Smooth muscle cell (in vitro differentiated cells): ENCODE results near the gene ANKMY1. TPM values are rescaled to one million over a fixed set of nuclear protein-coding genes. Genes with fewer than 3 reads are reported as not detected.

ENCODE experiments used
- DNase-seq: peaks from one replicate; lab custom pipeline; 2025; ENCODE audit not compliant: unreplicated experiment; lab: John Stamatoyannopoulos, UW
- H2AFZ ChIP-seq: fragments of 200-600 bp; sonication (generic); 2 replicates; pipeline ENCODE4 v1.6.0; 2016; ENCODE audit warnings: antibody characterized with exemption, low read depth, mild to moderate bottlenecking
- H3F3A ChIP-seq: fragments of 200-600 bp; sonication (generic); 2 replicates; pipeline ENCODE4 v1.6.0; 2017; ENCODE audit warnings: antibody characterized with exemption, low read depth
- H3K27ac ChIP-seq: fragments of 200-600 bp; sonication (generic); 2 replicates; pipeline ENCODE4 v1.5.1; 2016; ENCODE audit warnings: low read depth, mild to moderate bottlenecking
- H3K27me3 ChIP-seq: fragments of 200-600 bp; sonication (generic); 2 replicates; pipeline ENCODE4 v1.6.1; 2016; ENCODE audit warnings: low read depth, mild to moderate bottlenecking
- H3K36me3 ChIP-seq: fragments of 200-600 bp; sonication (generic); 2 replicates; pipeline ENCODE4 v1.5.1; 2016; ENCODE audit warnings: low read depth
- H3K4me1 ChIP-seq: fragments of 200-600 bp; sonication (generic); 2 replicates; pipeline ENCODE4 v1.5.1; 2016; ENCODE audit warnings: low read depth
- H3K4me2 ChIP-seq: fragments of 200-600 bp; sonication (generic); 2 replicates; pipeline ENCODE4 v1.6.0; 2016; ENCODE audit warnings: mild to moderate bottlenecking
- H3K4me3 ChIP-seq: fragments of 200-600 bp; sonication (generic); 2 replicates; pipeline ENCODE4 v1.5.1; 2016; ENCODE audit warnings: mild to moderate bottlenecking
- H3K79me2 ChIP-seq: fragments of 200-600 bp; sonication (generic); 2 replicates; pipeline ENCODE4 v1.6.0; 2016; ENCODE audit warnings: low read depth, mild to moderate bottlenecking
- H3K9ac ChIP-seq: fragments of 200-600 bp; sonication (generic); 2 replicates; pipeline ENCODE4 v1.6.0; 2016; ENCODE audit warnings: low read depth
- H3K9me3 ChIP-seq: fragments of 200-600 bp; sonication (generic); replicated peaks from 2 replicates; pipeline ENCODE4 v1.5.1; 2016; ENCODE audit warnings: low read depth
- H4K20me1 ChIP-seq: fragments of 200-600 bp; sonication (generic); 2 replicates; pipeline ENCODE4 v1.6.0; 2016; ENCODE audit warnings: low read depth
- WGBS: methylation state at CpG from one replicate; pipeline ENCODE4 v1.1.7; 2016; ENCODE audit warnings: low lambda C conversion rate; 5-methylcytosine and 5-hydroxymethylcytosine counted together
- polyA plus RNA-seq: library from polyadenylated mRNA; unstranded; fragments of >200 nt; fragmentation: Nextera tagmentation; extraction: Ambion mirVana; gene quantifications from 2 replicates; pipeline ENCODE4 v1.2.1, GENCODE V29; 2016
- total RNA-seq: library from RNA; depleted of rRNA; stranded (reverse); fragments of >200 nt; gene quantifications from 2 replicates; pipeline ENCODE4 v1.2.3, GENCODE V29; 2014
- TF ChIP-seq, protein P1 (sequence below): fragments of 200-600 bp; sonication (generic); IDR thresholded peaks from 2 replicates; pipeline ENCODE4 v1.5.1; 2017; ENCODE audit warnings: borderline replicate concordance, mild to moderate bottlenecking, antibody characterized with exemption; ENCODE audit not compliant: insufficient read depth, poor library complexity, severe bottlenecking

The ANKMY1 gene
- total and polyA plus RNA-seq, 2 experiments from 2014 or later, result 6.4 to 8.7 TPM

DNA sequence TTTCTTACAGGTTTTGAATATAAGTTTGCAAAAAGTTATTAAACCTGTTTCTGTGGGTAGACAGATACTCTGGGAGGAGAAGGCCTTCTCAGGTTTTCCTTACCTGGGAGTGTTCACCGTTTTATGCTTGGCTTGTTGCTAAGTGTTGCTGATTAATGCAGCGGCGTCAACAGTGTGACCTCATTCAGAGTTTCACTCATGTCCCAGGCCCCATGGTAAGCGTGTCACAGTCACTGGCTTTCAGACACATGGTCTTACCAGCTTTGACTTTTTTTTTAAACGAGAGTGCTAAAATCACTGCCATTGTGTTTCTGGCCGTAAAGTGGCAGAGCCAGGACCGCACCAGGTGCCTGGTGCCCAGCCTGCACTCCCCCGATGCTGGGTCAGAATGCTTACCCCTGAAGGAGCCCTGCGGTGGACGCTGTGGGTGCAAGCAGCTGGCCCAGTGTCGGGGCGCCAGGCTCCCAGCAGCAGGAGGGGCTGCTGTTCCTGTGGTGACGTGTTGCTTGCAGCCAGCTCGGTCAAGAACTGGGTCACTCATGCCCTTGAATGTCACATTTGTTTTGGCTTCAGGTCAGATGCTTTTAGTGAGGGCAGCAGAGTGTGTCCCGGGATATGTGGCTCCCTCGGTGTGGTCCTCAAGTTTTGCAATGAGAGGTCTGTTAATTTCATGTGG, 32.2 kb upstream of the ANKMY1 start:
- TF ChIP-seq, protein P1, sequence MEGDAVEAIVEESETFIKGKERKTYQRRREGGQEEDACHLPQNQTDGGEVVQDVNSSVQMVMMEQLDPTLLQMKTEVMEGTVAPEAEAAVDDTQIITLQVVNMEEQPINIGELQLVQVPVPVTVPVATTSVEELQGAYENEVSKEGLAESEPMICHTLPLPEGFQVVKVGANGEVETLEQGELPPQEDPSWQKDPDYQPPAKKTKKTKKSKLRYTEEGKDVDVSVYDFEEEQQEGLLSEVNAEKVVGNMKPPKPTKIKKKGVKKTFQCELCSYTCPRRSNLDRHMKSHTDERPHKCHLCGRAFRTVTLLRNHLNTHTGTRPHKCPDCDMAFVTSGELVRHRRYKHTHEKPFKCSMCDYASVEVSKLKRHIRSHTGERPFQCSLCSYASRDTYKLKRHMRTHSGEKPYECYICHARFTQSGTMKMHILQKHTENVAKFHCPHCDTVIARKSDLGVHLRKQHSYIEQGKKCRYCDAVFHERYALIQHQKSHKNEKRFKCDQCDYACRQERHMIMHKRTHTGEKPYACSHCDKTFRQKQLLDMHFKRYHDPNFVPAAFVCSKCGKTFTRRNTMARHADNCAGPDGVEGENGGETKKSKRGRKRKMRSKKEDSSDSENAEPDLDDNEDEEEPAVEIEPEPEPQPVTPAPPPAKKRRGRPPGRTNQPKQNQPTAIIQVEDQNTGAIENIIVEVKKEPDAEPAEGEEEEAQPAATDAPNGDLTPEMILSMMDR, result no peak
- Histone ChIP-seq H3K36me3 (no peaks in the 10 kb centered on the region), H3F3A (no peaks in the 10 kb centered on the region), H3K4me2 (no peak overlapping the region), H3K79me2 (peaks cover 43% of the 10 kb centered on the region), H3K4me1 (peaks cover 19% of the 10 kb centered on the region), H3K9me3 (no peaks in the 10 kb centered on the region), H3K4me3 (no peak overlapping the region), H3K9ac (no peak overlapping the region), H4K20me1 (peaks cover 51% of the 10 kb centered on the region), H3K27me3 (no peaks in the 10 kb centered on the region), H2AFZ (no peak overlapping the region), H3K27ac (no peak overlapping the region)
- WGBS, result 94% methylated on average over 16 of the region's 16 CpGs
- DNase-seq, result no peak

DNA sequence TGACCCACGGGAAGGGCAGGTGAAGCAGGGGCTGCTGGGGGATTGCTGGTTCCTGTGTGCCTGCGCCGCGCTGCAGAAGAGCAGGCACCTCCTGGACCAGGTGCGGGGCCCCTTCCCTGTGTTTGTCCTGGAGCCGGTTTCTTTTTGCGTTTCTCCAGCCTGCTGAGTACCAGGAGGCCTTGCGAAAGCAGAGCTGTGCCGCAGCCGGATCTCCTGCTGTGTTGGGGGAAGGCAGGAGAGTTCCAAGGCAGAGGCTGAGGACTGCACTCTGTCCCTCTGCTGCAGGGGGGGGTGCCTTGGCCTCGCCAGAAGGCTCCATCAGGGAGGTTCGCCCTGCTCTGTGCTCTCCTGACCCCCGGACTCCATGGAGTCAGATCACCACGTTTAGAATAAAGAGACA, 31.6 kb upstream of the ANKMY1 start:
- H3K4me3 ChIP-seq, result no peak overlapping the region
- H3K4me1 ChIP-seq, result peaks cover 23% of the 10 kb centered on the region
- no peaks in the 10 kb centered on the region for H3K27me3 ChIP-seq
- H4K20me1 ChIP-seq, result peaks cover 52% of the 10 kb centered on the region
- H3K9me3 ChIP-seq, result no peaks in the 10 kb centered on the region
- no peak overlapping the region for H3K27ac ChIP-seq
- WGBS, result 92% methylated on average over 14 of the region's 14 CpGs
- H3K4me2 ChIP-seq, result no peak overlapping the region
- peaks cover 49% of the 10 kb centered on the region for H3K79me2 ChIP-seq
- H3K9ac ChIP-seq, result no peak overlapping the region
- H2AFZ ChIP-seq, result no peak overlapping the region
- H3K36me3 ChIP-seq, result no peaks in the 10 kb centered on the region
- TF ChIP-seq, protein P1, result no peak
- DNase-seq, result no peak
- H3F3A ChIP-seq, result no peaks in the 10 kb centered on the region

DNA sequence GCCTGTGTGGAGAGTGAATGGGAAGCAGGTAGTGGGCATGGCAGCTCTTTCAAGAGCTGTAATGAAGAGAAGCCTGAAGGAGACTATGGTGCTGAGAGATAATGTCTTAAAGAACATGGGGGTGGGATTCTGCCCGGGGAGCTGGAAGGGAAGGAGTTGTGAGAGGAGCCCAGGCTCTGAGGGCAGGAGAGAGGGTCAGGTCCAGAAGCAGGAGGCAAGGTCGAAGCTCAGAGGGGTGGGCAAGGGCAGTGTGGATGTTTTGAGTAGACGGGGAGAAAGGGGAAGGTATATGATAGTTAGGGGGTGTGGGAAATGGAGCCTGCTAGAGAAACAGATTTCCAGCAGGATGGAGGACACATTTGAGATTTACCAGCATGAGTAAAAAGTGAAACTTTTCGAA, 30.9 kb upstream of the ANKMY1 start:
- no peak overlapping the region for H3K4me2 ChIP-seq
- peaks cover 56% of the 10 kb centered on the region for H3K79me2 ChIP-seq
- H2AFZ ChIP-seq, result no peak overlapping the region
- no peaks in the 10 kb centered on the region for H3F3A ChIP-seq
- H3K9me3 ChIP-seq, result no peaks in the 10 kb centered on the region
- WGBS, result 83% methylated on average over 4 of the region's 4 CpGs
- H3K9ac ChIP-seq, result no peak overlapping the region
- H4K20me1 ChIP-seq, result peaks cover 48% of the 10 kb centered on the region
- DNase-seq, result no peak
- H3K27ac ChIP-seq, result no peak overlapping the region
- H3K4me1 ChIP-seq, result peaks cover 23% of the 10 kb centered on the region
- H3K36me3 ChIP-seq, result no peaks in the 10 kb centered on the region
- H3K27me3 ChIP-seq, result no peaks in the 10 kb centered on the region
- H3K4me3 ChIP-seq, result no peak overlapping the region
- TF ChIP-seq, protein P1, result no peak
